Measurements from ENCODE around the gene TSR1. TPM values are rescaled to one million over a fixed set of nuclear protein-coding genes. Genes with fewer than 3 reads are reported as not detected.

The TSR1 gene
- total RNA-seq, 1 donor from 2014 or later: 40.6 TPM

GRCh38 chr17:2275722-2276121, 60.5 kb downstream of the TSR1 start:
- no peak for DNase-seq (ENCODE audit: low spot score in 2 of 2, unreplicated experiment in 2 of 2)
- H3K9me3 Mint-ChIP-seq: no peaks in the 10 kb centered on the region
- H3K27ac Mint-ChIP-seq: no peak overlapping the region
- no peaks in the 10 kb centered on the region for H3K27me3 Mint-ChIP-seq (ENCODE audit: low read depth)
- no peak overlapping the region for H3K4me3 Mint-ChIP-seq
- no peak for TF ChIP-seq CTCF (IDR thresholded peaks at IDR 0.05; ENCODE audit: unreplicated experiment)
- peaks cover 24% of the 10 kb centered on the region for H3K36me3 Mint-ChIP-seq
- no peaks in the 10 kb centered on the region for H3K4me1 Mint-ChIP-seq

GRCh38 chr17:2274414-2274813, 61.8 kb downstream of the TSR1 start:
- Mint-ChIP-seq H3K27ac (no peak overlapping the region), H3K36me3 (peaks cover 31% of the 10 kb centered on the region), H3K4me1 (no peaks in the 10 kb centered on the region), H3K9me3 (no peaks in the 10 kb centered on the region), H3K27me3 (ENCODE audit: low read depth) (no peaks in the 10 kb centered on the region), H3K4me3 (no peak overlapping the region)
- TF ChIP-seq CTCF (IDR thresholded peaks at IDR 0.05; ENCODE audit: unreplicated experiment): no peak
- no peak for DNase-seq (ENCODE audit: low spot score in 2 of 2, unreplicated experiment in 2 of 2)

Other genes with a start within 250 kb of the TSR1 start
- gene SMG6, start 32.7 kb downstream of the TSR1 start, total RNA-seq: 55.4 to 58.3 TPM (median 58.3 TPM) in 3 replicates
- 13.4 to 17.6 TPM (median 16.0 TPM) in 3 replicates for gene SRR, start 32.5 kb downstream of the TSR1 start, total RNA-seq
- gene SGSM2, start 1.0 kb upstream of the TSR1 start, total RNA-seq: 79.2 to 80.9 TPM (median 79.3 TPM) in 3 replicates
- 47.5 to 49.1 TPM (median 48.3 TPM) in 3 replicates for gene MNT, start 64.6 kb upstream of the TSR1 start, total RNA-seq
- gene METTL16, start 175.4 kb upstream of the TSR1 start, total RNA-seq: 39.6 to 42.3 TPM (median 41.8 TPM) in 3 replicates